ENCODE data around the gene CDC25B. TPM values are rescaled to one million over a fixed set of nuclear protein-coding genes. Genes with fewer than 3 reads are reported as not detected.

CDC25B gene
- total and polyA plus RNA-seq, 2 donors (not counting 3 experiments of a cell fraction or from before 2014, with no cell fraction given): 46.7 to 76.5 TPM

GRCh38 chr20:3800256-3800877 is 4.3 kb downstream of the CDC25B start:
- H3K27me3 ChIP-seq (ENCODE audit: control insufficient read depth in 2 of 2, insufficient read depth in 2 of 2, low read length in 2 of 2): no peaks in the 10 kb centered on the region
- H3K27ac ChIP-seq (ENCODE audit: insufficient read depth, low read depth, low read length): no peak overlapping the region
- no peaks in the 10 kb centered on the region for H3K9me3 ChIP-seq (replicated peaks; ENCODE audit: control insufficient read depth, insufficient read depth, low read length)
- DNase-seq (ENCODE audit: low read depth, low spot score): no peak
- no peak overlapping the region for H2AFZ ChIP-seq (ENCODE audit: low read depth, low read length)
- no peak overlapping the region for H3K9ac ChIP-seq (replicated peaks; ENCODE audit: extremely low read depth, insufficient read depth, low read length)
- BruUV-seq (replicated peaks): no TSS peak
- no peaks in the 10 kb centered on the region for H3K9me1 ChIP-seq (replicated peaks; ENCODE audit: control insufficient read depth, extremely low read depth, insufficient read depth, low read length)
- POLR2A ChIA-PET: no interaction called here
- intact Hi-C loops (cut with micrococcal nuclease) (no loop called here), dilution Hi-C loops (cut with MboI; ENCODE audit: extremely low pct_ligation_motif_present, low sequenced_read_pairs) (no loop called here)
- no peak overlapping the region for H3K4me2 ChIP-seq (ENCODE audit: insufficient read depth, low read length)
- TF ChIP-seq FOS (IDR thresholded peaks at IDR 0.05; ENCODE audit: borderline replicate concordance, insufficient read depth, low read length): no peak
- TF ChIP-seq POLR2AphosphoS5 (IDR thresholded peaks at IDR 0.05; ENCODE audit: insufficient read depth, low read depth, low read length): no peak
- TF ChIP-seq GATA2 (IDR thresholded peaks at IDR 0.05; ENCODE audit: insufficient read depth, insufficient read length, low read depth, low read length): no peak
- no peak for TF ChIP-seq POLR2A (IDR thresholded peaks at IDR 0.05; ENCODE audit: low read depth, low read length)
- no peak for TF ChIP-seq JUN (IDR thresholded peaks at IDR 0.05; ENCODE audit: borderline replicate concordance, insufficient read depth, insufficient read length, low read depth)
- TF ChIP-seq, protein P1, sequence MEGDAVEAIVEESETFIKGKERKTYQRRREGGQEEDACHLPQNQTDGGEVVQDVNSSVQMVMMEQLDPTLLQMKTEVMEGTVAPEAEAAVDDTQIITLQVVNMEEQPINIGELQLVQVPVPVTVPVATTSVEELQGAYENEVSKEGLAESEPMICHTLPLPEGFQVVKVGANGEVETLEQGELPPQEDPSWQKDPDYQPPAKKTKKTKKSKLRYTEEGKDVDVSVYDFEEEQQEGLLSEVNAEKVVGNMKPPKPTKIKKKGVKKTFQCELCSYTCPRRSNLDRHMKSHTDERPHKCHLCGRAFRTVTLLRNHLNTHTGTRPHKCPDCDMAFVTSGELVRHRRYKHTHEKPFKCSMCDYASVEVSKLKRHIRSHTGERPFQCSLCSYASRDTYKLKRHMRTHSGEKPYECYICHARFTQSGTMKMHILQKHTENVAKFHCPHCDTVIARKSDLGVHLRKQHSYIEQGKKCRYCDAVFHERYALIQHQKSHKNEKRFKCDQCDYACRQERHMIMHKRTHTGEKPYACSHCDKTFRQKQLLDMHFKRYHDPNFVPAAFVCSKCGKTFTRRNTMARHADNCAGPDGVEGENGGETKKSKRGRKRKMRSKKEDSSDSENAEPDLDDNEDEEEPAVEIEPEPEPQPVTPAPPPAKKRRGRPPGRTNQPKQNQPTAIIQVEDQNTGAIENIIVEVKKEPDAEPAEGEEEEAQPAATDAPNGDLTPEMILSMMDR (IDR thresholded peaks at IDR 0.05; ENCODE audit: extremely low read depth in 1 of 2, insufficient read depth in 1 of 2, low read depth in 1 of 2, low read length in 2 of 2): no peak
- TF ChIP-seq, protein P2, sequence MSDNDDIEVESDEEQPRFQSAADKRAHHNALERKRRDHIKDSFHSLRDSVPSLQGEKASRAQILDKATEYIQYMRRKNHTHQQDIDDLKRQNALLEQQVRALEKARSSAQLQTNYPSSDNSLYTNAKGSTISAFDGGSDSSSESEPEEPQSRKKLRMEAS (IDR thresholded peaks at IDR 0.05; ENCODE audit: insufficient read depth, insufficient read length): no peak
- TF ChIP-seq EZH2 (IDR thresholded peaks at IDR 0.05; ENCODE audit: borderline replicate concordance, low read depth, low read length, severe bottlenecking): no peak
- TF ChIP-seq MYC (IDR thresholded peaks at IDR 0.05; ENCODE audit: low read depth, low read length): no peak
- H4K20me1 ChIP-seq (replicated peaks; ENCODE audit: control insufficient read depth, extremely low read depth, insufficient read depth, low read length): no peaks in the 10 kb centered on the region
- peaks cover 18% of the 10 kb centered on the region for H3K4me1 ChIP-seq (ENCODE audit: control insufficient read depth, extremely low read depth, insufficient read depth, low read length)
- H3K4me3 ChIP-seq (replicated peaks in 1 of 3; ENCODE audit: insufficient read depth in 1 of 3, low read depth in 1 of 3, low read length in 3 of 3): no peak overlapping the region
- CTCF ChIA-PET: interaction anchor here (0.8 to 1.9 kb wide), 4 partner anchors 16 to 20 kb away, joined by 3 to 6 read pairs (median 4); partner anchors contain the start of gene AP5S1
- FAIRE-seq: no peak
- peaks cover 0 to 26% of the 10 kb centered on the region in 2 experiments for H3K36me3 ChIP-seq (ENCODE audit: control insufficient read depth in 2 of 2, extremely low read depth in 1 of 2, insufficient read depth in 2 of 2, low read length in 2 of 2)
- peaks cover 25% of the 10 kb centered on the region for H3K79me2 ChIP-seq (ENCODE audit: control insufficient read depth, insufficient read depth, low read length)
